ENCODE measurements around the gene TOP1. TPM values are rescaled to one million over a fixed set of nuclear protein-coding genes. Genes with fewer than 3 reads are reported as not detected.

Gene TOP1
- total RNA-seq, 4 donors from 2014 or later: 27.6 to 70.6 (median 40.4) TPM

DNA sequence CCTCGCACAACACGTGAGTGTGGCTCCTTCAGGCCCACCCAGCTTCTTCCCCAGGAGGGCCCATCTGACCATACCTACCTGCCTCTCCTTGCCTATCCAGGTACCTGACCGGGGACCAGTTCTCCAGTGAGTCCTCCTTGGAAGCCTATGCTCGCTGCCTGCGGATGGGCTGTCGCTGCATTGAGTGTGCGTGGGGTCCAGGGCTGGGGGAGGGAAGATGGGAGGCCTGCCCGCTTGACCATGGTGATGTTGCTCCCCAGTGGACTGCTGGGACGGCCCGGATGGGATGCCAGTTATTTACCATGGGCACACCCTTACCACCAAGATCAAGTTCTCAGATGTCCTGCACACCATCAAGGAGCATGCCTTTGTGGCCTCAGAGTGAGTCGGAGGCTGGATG lies 135.2 kb downstream of the TOP1 start:
- no peak for DNase-seq (ENCODE audit: low spot score)
- no peak for ATAC-seq (ENCODE audit: low FRiP score)
- TF ChIP-seq, protein P1, sequence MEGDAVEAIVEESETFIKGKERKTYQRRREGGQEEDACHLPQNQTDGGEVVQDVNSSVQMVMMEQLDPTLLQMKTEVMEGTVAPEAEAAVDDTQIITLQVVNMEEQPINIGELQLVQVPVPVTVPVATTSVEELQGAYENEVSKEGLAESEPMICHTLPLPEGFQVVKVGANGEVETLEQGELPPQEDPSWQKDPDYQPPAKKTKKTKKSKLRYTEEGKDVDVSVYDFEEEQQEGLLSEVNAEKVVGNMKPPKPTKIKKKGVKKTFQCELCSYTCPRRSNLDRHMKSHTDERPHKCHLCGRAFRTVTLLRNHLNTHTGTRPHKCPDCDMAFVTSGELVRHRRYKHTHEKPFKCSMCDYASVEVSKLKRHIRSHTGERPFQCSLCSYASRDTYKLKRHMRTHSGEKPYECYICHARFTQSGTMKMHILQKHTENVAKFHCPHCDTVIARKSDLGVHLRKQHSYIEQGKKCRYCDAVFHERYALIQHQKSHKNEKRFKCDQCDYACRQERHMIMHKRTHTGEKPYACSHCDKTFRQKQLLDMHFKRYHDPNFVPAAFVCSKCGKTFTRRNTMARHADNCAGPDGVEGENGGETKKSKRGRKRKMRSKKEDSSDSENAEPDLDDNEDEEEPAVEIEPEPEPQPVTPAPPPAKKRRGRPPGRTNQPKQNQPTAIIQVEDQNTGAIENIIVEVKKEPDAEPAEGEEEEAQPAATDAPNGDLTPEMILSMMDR (IDR thresholded peaks at IDR 0.05): no peak

DNA sequence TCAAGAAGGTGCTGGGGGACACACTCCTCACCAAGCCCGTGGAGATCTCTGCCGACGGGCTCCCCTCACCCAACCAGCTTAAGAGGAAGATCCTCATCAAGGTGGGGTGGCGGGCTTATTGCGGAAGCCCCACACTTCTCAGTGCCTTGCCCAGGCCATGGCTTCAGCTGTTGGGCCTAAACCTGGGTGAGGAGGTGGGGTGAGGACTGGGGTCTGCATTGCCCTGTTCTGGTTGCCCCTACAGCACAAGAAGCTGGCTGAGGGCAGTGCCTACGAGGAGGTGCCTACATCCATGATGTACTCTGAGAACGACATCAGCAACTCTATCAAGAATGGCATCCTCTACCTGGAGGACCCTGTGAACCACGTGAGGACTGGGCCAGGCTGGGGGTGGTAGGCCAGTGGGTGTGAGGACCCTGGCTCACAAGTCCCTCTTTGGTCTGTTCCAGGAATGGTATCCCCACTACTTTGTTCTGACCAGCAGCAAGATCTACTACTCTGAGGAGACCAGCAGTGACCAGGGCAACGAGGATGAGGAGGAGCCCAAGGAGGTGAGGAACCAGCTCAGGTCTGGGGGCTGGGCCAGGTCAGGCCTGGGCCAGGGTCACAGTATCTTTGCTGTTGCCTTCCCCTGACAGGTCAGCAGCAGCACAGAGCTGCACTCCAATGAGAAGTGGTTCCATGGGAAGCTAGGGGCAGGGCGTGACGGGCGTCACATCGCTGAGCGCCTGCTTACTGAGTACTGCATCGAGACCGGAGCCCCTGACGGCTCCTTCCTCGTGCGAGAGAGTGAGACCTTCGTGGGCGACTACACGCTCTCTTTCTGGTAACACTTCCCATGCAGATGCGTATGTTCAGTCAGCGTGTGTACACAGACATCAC lies 136.6 kb downstream of the TOP1 start:
- DNase-seq (ENCODE audit: low spot score): no peak
- TF ChIP-seq, protein P1 (IDR thresholded peaks at IDR 0.05): no peak
- no peak for ATAC-seq (ENCODE audit: low FRiP score)

- TF ChIP-seq, protein P1 (IDR thresholded peaks at IDR 0.05): no peak
- ATAC-seq (ENCODE audit: low FRiP score): no peak
These were observed 137.8 kb downstream of the TOP1 start for GRCh38 chr20:41166201-41167117.

GRCh38 chr20:41167118-41167470 lies 138.5 kb downstream of the TOP1 start:
- ATAC-seq (ENCODE audit: low FRiP score) (no peak), DNase-seq (ENCODE audit: low spot score) (no peak)
- TF ChIP-seq, protein P1 (IDR thresholded peaks at IDR 0.05): no peak

More at GRCh38 chr20:41166201-41167117, 137.8 kb downstream of the TOP1 start:
- no peak for DNase-seq (ENCODE audit: low spot score)

DNA sequence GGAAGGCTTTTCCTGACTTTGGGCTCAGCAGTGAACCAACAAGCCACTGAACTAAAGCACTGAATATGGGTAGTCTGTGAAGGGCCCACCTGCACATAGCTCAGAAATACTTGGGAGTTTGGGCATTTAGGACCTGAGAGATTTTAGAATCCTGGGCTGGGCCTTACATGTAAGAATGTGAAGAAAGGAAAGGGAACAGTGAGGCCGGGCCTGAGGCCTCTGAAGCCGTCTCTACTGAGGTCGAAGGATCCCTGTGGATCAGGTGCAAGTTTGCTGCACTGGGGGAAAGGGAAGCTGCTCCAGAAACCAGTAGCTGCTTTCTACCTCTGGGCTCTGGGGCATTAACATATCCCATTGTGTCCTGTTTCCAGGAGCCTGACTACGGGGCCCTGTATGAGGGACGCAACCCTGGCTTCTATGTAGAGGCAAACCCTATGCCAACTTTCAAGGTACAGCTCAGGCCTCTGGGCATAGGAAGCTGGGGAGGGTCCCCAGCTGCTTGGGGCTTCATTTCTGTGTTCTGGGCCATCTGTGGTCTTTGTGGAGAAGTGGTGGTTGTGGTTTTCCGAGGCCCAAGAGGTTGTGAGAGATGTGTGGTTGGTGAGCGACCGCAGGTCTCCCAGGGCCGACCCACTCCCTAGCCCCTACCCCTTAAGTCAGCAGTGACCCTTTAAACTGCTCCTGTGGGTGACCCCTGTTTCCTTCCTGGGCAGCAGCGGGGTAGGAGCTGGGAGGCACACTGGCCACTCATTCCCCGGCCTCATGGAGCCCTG lies 139.0 kb downstream of the TOP1 start:
- DNase-seq (ENCODE audit: low spot score) (no peak), ATAC-seq (ENCODE audit: low FRiP score) (no peak)
- TF ChIP-seq, protein P1 (IDR thresholded peaks at IDR 0.05): no peak

DNA sequence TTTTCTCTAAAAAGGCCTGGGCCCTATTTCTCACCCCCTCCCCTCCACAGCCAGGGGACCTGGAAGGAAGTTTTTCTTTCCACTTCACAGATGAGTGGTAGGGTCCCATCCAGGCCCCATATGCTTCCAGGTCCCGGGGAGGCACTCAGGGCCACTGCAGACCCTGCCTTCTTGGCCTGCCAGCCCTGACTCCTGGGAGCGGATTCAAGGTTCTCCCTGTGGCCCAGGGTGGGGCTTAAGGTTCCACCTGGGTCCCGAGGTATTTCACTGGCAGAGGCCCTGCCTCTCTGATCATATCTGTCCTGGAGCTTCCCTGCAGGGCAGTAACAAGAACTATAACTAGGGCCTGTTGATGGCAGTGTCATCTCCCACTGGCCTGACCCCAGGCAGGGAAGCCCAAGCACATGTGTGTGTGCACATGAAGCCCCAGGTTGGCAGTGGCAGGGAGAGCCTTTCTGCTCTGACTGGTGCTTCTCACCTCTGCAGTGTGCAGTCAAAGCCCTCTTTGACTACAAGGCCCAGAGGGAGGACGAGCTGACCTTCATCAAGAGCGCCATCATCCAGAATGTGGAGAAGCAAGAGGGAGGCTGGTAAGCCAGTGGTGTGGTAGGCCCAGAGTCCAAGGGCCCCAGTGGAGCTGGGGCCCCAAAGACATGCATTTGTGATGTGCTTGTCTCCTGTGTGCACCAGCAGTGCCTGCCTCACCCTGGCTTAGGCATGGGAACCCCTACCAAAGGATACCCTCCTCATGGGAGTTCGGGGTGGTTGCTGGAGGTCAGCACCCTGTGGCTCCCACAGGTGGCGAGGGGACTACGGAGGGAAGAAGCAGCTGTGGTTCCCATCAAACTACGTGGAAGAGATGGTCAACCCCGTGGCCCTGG lies 139.9 kb downstream of the TOP1 start:
- TF ChIP-seq, protein P1 (IDR thresholded peaks at IDR 0.05): no peak
- DNase-seq (ENCODE audit: low spot score) (no peak), ATAC-seq (ENCODE audit: low FRiP score) (no peak)

Data from omental fat pad (tissue), 4 donors.